Amniotic epithelial cell (primary cell): ENCODE results near the gene ZNF101.

Source experiments
- DNase-seq: peaks from one replicate; pipeline ENCODE4 v3.0.0-alpha.2; 2010; ENCODE audit warnings: low read depth

The ZNF101 gene

GRCh38 chr19:19642506-19643157 is 26.0 kb upstream of the ZNF101 start:
- DNase-seq: no peak

- DNase-seq: no peak
Measured at GRCh38 chr19:19643158-19644053, 25.2 kb upstream of the ZNF101 start, which contains the start of gene GMIP. Gene GMIP, minus strand, starts transcription at chr19:19643657. Its CDS starts 128 bp downstream, at chr19:19643529.

GRCh38 chr19:19644054-19644388 is 24.6 kb upstream of the ZNF101 start:
- DNase-seq: no peak

GRCh38 chr19:19645233-19645870 is 23.3 kb upstream of the ZNF101 start:
- DNase-seq: no peak

GRCh38 chr19:19647037-19647835 is 21.4 kb upstream of the ZNF101 start:
- DNase-seq: no peak

- DNase-seq: no peak
Measured at GRCh38 chr19:19649155-19649554, 19.5 kb upstream of the ZNF101 start.

- DNase-seq: no peak
Measured at GRCh38 chr19:19649580-19649995, 19.1 kb upstream of the ZNF101 start.

- DNase-seq: no peak
Measured at GRCh38 chr19:19650331-19650730, 18.3 kb upstream of the ZNF101 start.

GRCh38 chr19:19651076-19651475 is 17.6 kb upstream of the ZNF101 start:
- DNase-seq: no peak

GRCh38 chr19:19652482-19653295 is 15.9 kb upstream of the ZNF101 start:
- no peak for DNase-seq

- no peak for DNase-seq
Measured at GRCh38 chr19:19653597-19654147, 15.0 kb upstream of the ZNF101 start.

GRCh38 chr19:19654441-19654840 is 14.2 kb upstream of the ZNF101 start:
- DNase-seq: no peak

- DNase-seq: no peak
Measured at GRCh38 chr19:19655051-19655594, 13.5 kb upstream of the ZNF101 start.

GRCh38 chr19:19655641-19656343 is 12.8 kb upstream of the ZNF101 start:
- DNase-seq: no peak

GRCh38 chr19:19656451-19657396 is 11.9 kb upstream of the ZNF101 start:
- no peak for DNase-seq

GRCh38 chr19:19657397-19657783 is 11.2 kb upstream of the ZNF101 start:
- no peak for DNase-seq

GRCh38 chr19:19659646-19660245 is 8.9 kb upstream of the ZNF101 start:
- DNase-seq: no peak

GRCh38 chr19:19661141-19661674 is 7.4 kb upstream of the ZNF101 start:
- DNase-seq: no peak
